H9 (cell line): Measurements from ENCODE around the gene TRAF3. TPM values are rescaled to one million over a fixed set of nuclear protein-coding genes. Genes with fewer than 3 reads are reported as not detected.
A peak's percentile ranks its signal among the peaks of the same experiment; 100 is the strongest.

Experiments used
- DNase-seq: peaks from one replicate; pipeline ENCODE4 v3.0.0-alpha.2; 2017
- H2AFZ ChIP-seq: one replicate; pipeline ENCODE4 v1.6.1; 2013; ENCODE audit warnings: mild to moderate bottlenecking, low read length, control low read depth, moderate library complexity
- H2AK5ac ChIP-seq: 2 replicates; pipeline ENCODE4 v1.6.1; 2013; ENCODE audit warnings: low read length, control low read depth, mixed read lengths; ENCODE audit not compliant: insufficient read length
- H2BK120ac ChIP-seq: one replicate; pipeline ENCODE4 v1.6.1; 2013; ENCODE audit warnings: low read depth, mild to moderate bottlenecking, low read length, control low read depth, inconsistent platforms; ENCODE audit not compliant: poor library complexity, severe bottlenecking
- H2BK12ac ChIP-seq: 2 replicates; pipeline ENCODE4 v1.6.1; 2013; ENCODE audit warnings: low read length, control low read depth, mixed read lengths, low read depth; ENCODE audit not compliant: insufficient read length
- H2BK15ac ChIP-seq: 2 replicates; pipeline ENCODE4 v1.6.1; 2013; ENCODE audit warnings: low read depth, low read length, control low read depth
- H2BK20ac ChIP-seq: one replicate; pipeline ENCODE4 v1.6.1; 2013; ENCODE audit warnings: low read depth, mild to moderate bottlenecking, low read length, control low read depth, inconsistent platforms; ENCODE audit not compliant: poor library complexity, severe bottlenecking
- H2BK5ac ChIP-seq: 2 replicates; pipeline ENCODE4 v1.6.1; 2013; ENCODE audit warnings: low read length, control low read depth, mixed read lengths; ENCODE audit not compliant: insufficient read length
- H3K14ac ChIP-seq: 2 replicates; pipeline ENCODE4 v1.6.1; 2013; ENCODE audit warnings: low read length, control low read depth; ENCODE audit not compliant: insufficient read depth
- H3K18ac ChIP-seq: 2 replicates; pipeline ENCODE4 v1.6.1; 2013; ENCODE audit warnings: low read depth, mild to moderate bottlenecking, mixed read lengths, low read length, control low read depth; ENCODE audit not compliant: insufficient read length
- H3K23ac ChIP-seq: 2 replicates; pipeline ENCODE4 v1.6.1; 2013; ENCODE audit warnings: low read length, control low read depth, mixed read lengths, low read depth; ENCODE audit not compliant: insufficient read length
- H3K23me2 ChIP-seq: 2 replicates; pipeline ENCODE4 v1.6.1; 2013; ENCODE audit warnings: low read depth, mild to moderate bottlenecking, mixed read lengths, low read length, control low read depth; ENCODE audit not compliant: insufficient read length, poor library complexity, severe bottlenecking
- H3K27ac ChIP-seq: 2 replicates; pipeline ENCODE4 v1.5.1; 2013; ENCODE audit warnings: low read length, control low read depth, mixed read lengths, low read depth; ENCODE audit not compliant: insufficient read length
- H3K27me3 ChIP-seq: 2 replicates; pipeline ENCODE4 v1.6.1; 2013; ENCODE audit warnings: low read length, control low read depth, inconsistent platforms; ENCODE audit not compliant: insufficient read depth
- H3K4ac ChIP-seq: 2 replicates; pipeline ENCODE4 v1.6.1; 2013; ENCODE audit warnings: low read depth, mild to moderate bottlenecking, control low read depth, inconsistent platforms, low read length, moderate library complexity
- H3K4me1 ChIP-seq: 2 replicates; pipeline ENCODE4 v1.6.1; 2013; ENCODE audit warnings: low read length, control low read depth, inconsistent platforms; ENCODE audit not compliant: insufficient read depth
- H3K4me2 ChIP-seq: 2 replicates; pipeline ENCODE4 v1.6.1; 2013; ENCODE audit warnings: low read length, control low read depth, mixed read lengths; ENCODE audit not compliant: insufficient read length, insufficient read depth
- H3K56ac ChIP-seq: 2 replicates; pipeline ENCODE4 v1.6.1; 2013; ENCODE audit warnings: low read depth, mild to moderate bottlenecking, mixed read lengths, low read length, control low read depth; ENCODE audit not compliant: insufficient read length
- H3K79me1 ChIP-seq: 2 replicates; pipeline ENCODE4 v1.6.1; 2013; ENCODE audit warnings: low read depth, mild to moderate bottlenecking, moderate library complexity, low read length, control low read depth, inconsistent platforms; ENCODE audit not compliant: insufficient read depth, poor library complexity, severe bottlenecking
- H3K79me2 ChIP-seq: 2 replicates; pipeline ENCODE4 v1.6.1; 2013; ENCODE audit warnings: low read length, control low read depth, inconsistent platforms; ENCODE audit not compliant: insufficient read depth
- H3K9ac ChIP-seq: 2 replicates; pipeline ENCODE4 v1.6.1; 2013; ENCODE audit warnings: low read length, control low read depth, mixed read lengths; ENCODE audit not compliant: insufficient read length; ENCODE audit errors: extremely low read depth
- H3K9me3 ChIP-seq: one replicate; pipeline ENCODE4 v1.6.1; 2013; ENCODE audit warnings: low read depth, low read length, inconsistent platforms; ENCODE audit not compliant: control insufficient read depth
- H3T11ph ChIP-seq: one replicate; pipeline ENCODE4 v1.6.1; 2013; ENCODE audit warnings: mild to moderate bottlenecking, low read length, control low read depth, inconsistent platforms
- H4K20me1 ChIP-seq: one replicate; pipeline ENCODE4 v1.6.1; 2013; ENCODE audit not compliant: control insufficient read depth, insufficient read length, insufficient read depth
- H4K5ac ChIP-seq: 2 replicates; pipeline ENCODE4 v1.6.1; 2013; ENCODE audit warnings: low read depth, mild to moderate bottlenecking, mixed read lengths, low read length, control low read depth; ENCODE audit not compliant: insufficient read length
- H4K8ac ChIP-seq: replicated peaks from 2 replicates; pipeline ENCODE4 v1.6.1; 2013; ENCODE audit warnings: low read length, control low read depth, mixed read lengths, low read depth; ENCODE audit not compliant: insufficient read length
- H4K91ac ChIP-seq: 2 replicates; pipeline ENCODE4 v1.6.1; 2013; ENCODE audit warnings: low read depth, mild to moderate bottlenecking, moderate library complexity, mixed read lengths, low read length, control low read depth; ENCODE audit not compliant: insufficient read length
- H3K27ac Mint-ChIP-seq, 3 experiments: 2 replicates in 2 of 3; 3 replicates in 1 of 3; pipeline ENCODE4 v1.8.0; 2020 to 2021; ENCODE audit warnings: mixed read lengths in 3 of 3, mild to moderate bottlenecking in 1 of 3, moderate library complexity in 1 of 3
- H3K27me3 Mint-ChIP-seq: 2 replicates; pipeline ENCODE4 v1.8.0; 2021; ENCODE audit warnings: low read depth, mild to moderate bottlenecking, moderate library complexity, mixed read lengths
- H3K36me3 Mint-ChIP-seq, 3 experiments: 2 replicates in 2 of 3; 3 replicates in 1 of 3; pipeline ENCODE4 v1.8.0; 2020 to 2021; ENCODE audit warnings: low read depth in 3 of 3, mixed read lengths in 3 of 3; ENCODE audit not compliant: insufficient read depth in 1 of 3
- H3K4me1 Mint-ChIP-seq, 2 experiments: 2 replicates each; pipeline ENCODE4 v1.8.0; 2020; ENCODE audit warnings: mixed read lengths in 2 of 2
- H3K4me3 Mint-ChIP-seq, 2 experiments: 2 replicates in 1 of 2; 3 replicates in 1 of 2; pipeline ENCODE4 v1.8.0; 2020 to 2021; ENCODE audit warnings: mild to moderate bottlenecking in 2 of 2, mixed read lengths in 2 of 2, moderate library complexity in 1 of 2
- H3K9me3 Mint-ChIP-seq, 2 experiments: 2 replicates in 1 of 2; 3 replicates in 1 of 2; pipeline ENCODE4 v1.8.0; 2020; ENCODE audit warnings: mild to moderate bottlenecking in 2 of 2, mixed read lengths in 2 of 2, moderate library complexity in 1 of 2
- CTCF ChIP-seq: fragments of 200-600 bp; sonication (generic); conservative IDR thresholded peaks from 3 replicates; pipeline ENCODE4 v1.8.0; 2021; ENCODE audit warnings: antibody characterized with exemption, mild to moderate bottlenecking
- WGBS: extraction: QIAGEN DNeasy Blood & Tissue Kit; methylation state at CpG from one replicate; pipeline ENCODE4 v1.1.7; 2013; ENCODE audit warnings: missing lambda C conversion rate, low lambda C conversion rate, mixed read lengths; ENCODE audit not compliant: insufficient read length; ENCODE audit errors: extremely low coverage; 5-methylcytosine and 5-hydroxymethylcytosine counted together
- total RNA-seq: library from RNA; stranded (reverse); gene quantifications from 2 replicates; pipeline ENCODE4 v1.2.1, GENCODE V29; 2021

The TRAF3 gene
- total RNA-seq, 1 experiment from 2014 or later: 9.6 TPM

- Histone ChIP-seq H3K4me2 (no peak overlapping the region), H3K27me3 (no peaks in the 10 kb centered on the region), H2BK15ac (no peak overlapping the region), H2BK12ac (no peak overlapping the region), H3K23me2 (no peaks in the 10 kb centered on the region), H4K8ac (no peak overlapping the region), H3K14ac (no peak overlapping the region; the same call in 1 of the 2 replicates), H3K18ac (no peak overlapping the region), H4K5ac (no peak overlapping the region), H3T11ph (no peak overlapping the region), H3K23ac (no peak overlapping the region), H2AFZ (no peak overlapping the region), H4K20me1 (no peaks in the 10 kb centered on the region), H3K27ac (no peak overlapping the region), H4K91ac (no peak overlapping the region), H2AK5ac (no peak overlapping the region), H3K9me3 (no peaks in the 10 kb centered on the region), H3K79me1 (no peaks in the 10 kb centered on the region), H2BK20ac (no peak overlapping the region), H2BK120ac (no peak overlapping the region), H3K9ac (no peak overlapping the region), H3K4me1 (no peaks in the 10 kb centered on the region; the same call in 1 of the 2 replicates), H3K79me2 (no peaks in the 10 kb centered on the region), H2BK5ac (no peak overlapping the region), H3K4ac (no peak overlapping the region), H3K56ac (no peak overlapping the region)
- Mint-ChIP-seq H3K4me3 (no peak overlapping the region; a peak in 1 of 5 replicates), H3K27me3 (peaks cover 3% of the 10 kb centered on the region), H3K36me3 (no peaks in the 10 kb centered on the region), H3K9me3 (no peaks in the 10 kb centered on the region; a peak in 2 of 5 replicates), H3K4me1 (peaks cover 9 to 16% of the 10 kb centered on the region in 2 experiments), H3K27ac (no peak overlapping the region)
- DNase-seq: peak; percentile 30
- no peak for TF ChIP-seq CTCF
- WGBS: no CpG with 5 or more reads among the region's 32 CpGs
These were observed 6.8 kb upstream of the TRAF3 start for GRCh38 chr14:102770147-102771123.
